Activated naive CD4-positive, alpha-beta T cell treated with anti-CD3 and anti-CD28 coated beads, Interleukin-2, amount 50 U/mL, for 24 hours (primary cell): Measurements from ENCODE around the gene PIGM.

Experiments
- H3K27ac Mint-ChIP-seq: one replicate; pipeline ENCODE4 v1.8.0; 2021; ENCODE audit warnings: mild to moderate bottlenecking, mixed read lengths
- H3K27me3 Mint-ChIP-seq: one replicate; pipeline ENCODE4 v1.8.0; 2021; ENCODE audit warnings: mixed read lengths
- H3K36me3 Mint-ChIP-seq: one replicate; pipeline ENCODE4 v1.8.0; 2021; ENCODE audit warnings: mixed read lengths
- H3K4me1 Mint-ChIP-seq: one replicate; pipeline ENCODE4 v1.8.0; 2021; ENCODE audit warnings: mixed read lengths
- H3K4me3 Mint-ChIP-seq: one replicate; pipeline ENCODE4 v1.8.0; 2021; ENCODE audit warnings: mild to moderate bottlenecking, mixed read lengths
- H3K9me3 Mint-ChIP-seq: one replicate; pipeline ENCODE4 v1.8.0; 2021; ENCODE audit warnings: mixed read lengths

PIGM gene

GRCh38 chr1:159990005-159990404 is 41.8 kb downstream of the PIGM start:
- Mint-ChIP-seq H3K36me3 (no peaks in the 10 kb centered on the region), H3K27me3 (no peaks in the 10 kb centered on the region), H3K4me3 (no peak overlapping the region), H3K9me3 (no peaks in the 10 kb centered on the region), H3K27ac (no peak overlapping the region), H3K4me1 (peaks cover 4% of the 10 kb centered on the region)

DNA sequence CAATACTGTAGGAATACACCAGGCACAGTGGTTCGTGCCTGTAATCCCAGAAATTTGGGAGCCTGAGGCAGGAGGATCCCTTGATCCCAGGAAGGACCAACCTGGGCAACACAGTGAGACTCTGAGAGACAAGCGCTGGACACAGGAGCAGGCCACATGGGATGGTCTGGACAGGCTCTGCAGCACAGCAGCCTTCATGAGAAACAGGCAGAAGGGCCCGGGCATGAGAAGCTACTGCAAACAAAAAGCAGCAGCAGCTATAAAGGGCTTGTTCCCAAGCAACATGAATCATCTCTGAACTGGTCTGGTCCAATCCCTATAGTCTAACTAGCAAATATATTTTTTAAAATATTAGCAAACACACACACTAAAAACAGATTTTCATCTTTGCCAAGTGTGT is 42.2 kb downstream of the PIGM start:
- no peaks in the 10 kb centered on the region for H3K36me3 Mint-ChIP-seq
- no peaks in the 10 kb centered on the region for H3K27me3 Mint-ChIP-seq
- no peak overlapping the region for H3K27ac Mint-ChIP-seq
- peaks cover 4% of the 10 kb centered on the region for H3K4me1 Mint-ChIP-seq
- no peaks in the 10 kb centered on the region for H3K9me3 Mint-ChIP-seq
- no peak overlapping the region for H3K4me3 Mint-ChIP-seq

DNA sequence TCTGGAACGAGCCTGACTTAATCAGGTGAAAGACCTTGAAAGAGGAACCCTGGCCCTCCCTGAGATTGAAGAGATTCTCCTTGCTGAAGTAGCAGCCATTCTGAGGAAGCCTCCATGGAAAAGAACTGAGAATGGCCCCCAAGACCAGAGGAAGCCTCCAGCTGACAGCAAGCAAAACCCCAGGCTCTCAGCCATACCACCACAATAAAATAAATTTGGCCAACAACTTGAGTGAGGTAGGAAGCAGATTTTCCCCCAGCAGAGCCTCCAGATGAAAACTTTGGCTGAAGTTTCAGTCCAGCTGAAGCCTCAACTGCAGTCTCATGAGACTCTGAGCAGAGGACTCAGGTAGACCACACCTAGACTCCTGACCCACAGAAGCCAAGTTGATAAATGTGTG is 43.8 kb downstream of the PIGM start:
- no peak overlapping the region for H3K4me3 Mint-ChIP-seq
- H3K27me3 Mint-ChIP-seq: no peaks in the 10 kb centered on the region
- H3K36me3 Mint-ChIP-seq: no peaks in the 10 kb centered on the region
- H3K4me1 Mint-ChIP-seq: peaks cover 4% of the 10 kb centered on the region
- H3K27ac Mint-ChIP-seq: no peak overlapping the region
- H3K9me3 Mint-ChIP-seq: no peaks in the 10 kb centered on the region

- Mint-ChIP-seq H3K27ac (no peak overlapping the region), H3K27me3 (no peaks in the 10 kb centered on the region), H3K4me1 (peaks cover 4% of the 10 kb centered on the region), H3K36me3 (no peaks in the 10 kb centered on the region), H3K4me3 (no peak overlapping the region), H3K9me3 (no peaks in the 10 kb centered on the region)
Observed at GRCh38 chr1:159987186-159987585, 44.6 kb downstream of the PIGM start.

DNA sequence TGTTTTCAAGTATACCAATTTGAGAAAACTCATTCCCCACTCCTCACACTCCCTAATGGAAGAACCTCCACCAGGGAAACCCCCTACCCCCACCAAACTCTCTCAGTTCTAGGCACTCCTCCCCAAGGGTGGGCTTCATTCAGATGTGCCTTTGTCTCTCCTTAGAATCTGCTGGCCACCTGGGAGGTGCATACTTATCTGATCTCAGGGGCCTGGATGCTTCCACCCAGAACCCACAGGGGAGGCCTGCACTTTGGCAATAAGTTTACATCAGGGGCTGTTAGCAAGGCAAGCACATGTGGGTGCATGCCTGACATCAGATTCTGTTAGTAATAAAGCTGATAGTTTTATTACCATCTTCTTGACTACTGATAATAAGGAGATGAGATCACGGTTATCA is 45.3 kb downstream of the PIGM start:
- H3K4me1 Mint-ChIP-seq: peaks cover under 1% of the 10 kb centered on the region
- no peaks in the 10 kb centered on the region for H3K36me3 Mint-ChIP-seq
- no peaks in the 10 kb centered on the region for H3K9me3 Mint-ChIP-seq
- peaks cover 4% of the 10 kb centered on the region for H3K27me3 Mint-ChIP-seq
- no peak overlapping the region for H3K27ac Mint-ChIP-seq
- no peak overlapping the region for H3K4me3 Mint-ChIP-seq

DNA sequence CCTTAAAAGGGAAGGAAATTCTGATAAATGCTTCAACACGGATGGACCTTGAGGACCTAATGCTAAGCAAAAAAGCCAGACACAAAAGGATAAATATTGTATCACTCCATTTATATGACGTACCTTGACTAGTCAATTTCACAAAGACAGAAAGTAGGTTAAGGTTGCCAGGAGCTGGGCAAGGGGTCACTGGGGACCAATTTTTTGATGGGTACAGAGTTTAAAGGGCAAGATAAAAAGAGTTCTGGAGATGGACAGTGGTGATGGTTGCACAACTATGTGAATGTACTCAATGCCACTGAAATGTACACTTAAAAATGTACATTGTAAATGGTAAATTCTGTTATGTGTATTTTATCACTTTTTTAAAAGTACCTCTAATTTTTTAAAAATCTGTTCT is 45.7 kb downstream of the PIGM start:
- no peaks in the 10 kb centered on the region for H3K9me3 Mint-ChIP-seq
- no peaks in the 10 kb centered on the region for H3K4me1 Mint-ChIP-seq
- H3K27ac Mint-ChIP-seq: no peak overlapping the region
- H3K36me3 Mint-ChIP-seq: no peaks in the 10 kb centered on the region
- peaks cover 4% of the 10 kb centered on the region for H3K27me3 Mint-ChIP-seq
- no peak overlapping the region for H3K4me3 Mint-ChIP-seq

DNA sequence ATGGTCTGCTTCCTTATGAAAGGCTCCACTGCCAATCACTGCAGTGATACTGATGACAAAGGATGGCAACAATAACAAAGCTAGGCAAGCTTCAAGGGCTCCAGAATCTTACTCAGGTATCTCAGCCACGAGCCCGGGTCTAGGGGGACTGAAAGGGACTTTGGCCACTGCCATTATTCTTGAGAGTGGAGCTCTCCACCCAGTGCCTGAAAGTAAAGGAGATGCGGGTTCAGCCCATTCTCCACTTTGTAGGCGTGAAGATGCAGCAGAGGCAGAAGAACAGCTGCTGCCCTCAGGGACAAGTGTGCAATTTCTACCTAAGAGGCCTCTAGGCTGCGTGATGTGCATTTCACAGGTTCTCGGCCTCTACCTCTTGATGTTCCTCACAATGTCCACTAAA is 46.3 kb downstream of the PIGM start:
- H3K4me1 Mint-ChIP-seq: no peaks in the 10 kb centered on the region
- H3K27me3 Mint-ChIP-seq: peaks cover 4% of the 10 kb centered on the region
- no peak overlapping the region for H3K27ac Mint-ChIP-seq
- no peaks in the 10 kb centered on the region for H3K36me3 Mint-ChIP-seq
- no peak overlapping the region for H3K4me3 Mint-ChIP-seq
- H3K9me3 Mint-ChIP-seq: no peaks in the 10 kb centered on the region

DNA sequence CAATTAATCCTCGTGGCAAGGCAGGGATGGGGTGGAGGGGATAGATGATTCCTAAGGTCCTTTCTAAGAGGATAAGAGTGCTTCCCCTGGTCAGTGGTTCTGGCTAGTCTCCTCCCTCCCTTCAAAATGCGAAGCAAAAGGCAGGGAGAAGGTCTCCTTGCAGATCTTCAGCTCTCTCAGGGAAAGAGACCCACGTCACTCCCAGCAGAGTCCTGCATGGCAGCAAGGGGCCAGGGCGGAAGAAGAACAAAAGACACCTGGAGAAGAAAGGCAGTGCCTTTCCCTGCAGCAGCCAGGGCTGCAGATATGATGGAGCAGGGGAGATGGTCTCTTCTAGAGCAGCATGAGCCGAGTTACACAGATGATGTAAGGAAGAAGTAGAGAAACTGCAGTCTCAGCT is 48.1 kb downstream of the PIGM start:
- H3K27ac Mint-ChIP-seq: no peak overlapping the region
- H3K27me3 Mint-ChIP-seq: peaks cover 9% of the 10 kb centered on the region
- no peaks in the 10 kb centered on the region for H3K36me3 Mint-ChIP-seq
- H3K4me3 Mint-ChIP-seq: no peak overlapping the region
- no peaks in the 10 kb centered on the region for H3K9me3 Mint-ChIP-seq
- H3K4me1 Mint-ChIP-seq: no peaks in the 10 kb centered on the region

DNA sequence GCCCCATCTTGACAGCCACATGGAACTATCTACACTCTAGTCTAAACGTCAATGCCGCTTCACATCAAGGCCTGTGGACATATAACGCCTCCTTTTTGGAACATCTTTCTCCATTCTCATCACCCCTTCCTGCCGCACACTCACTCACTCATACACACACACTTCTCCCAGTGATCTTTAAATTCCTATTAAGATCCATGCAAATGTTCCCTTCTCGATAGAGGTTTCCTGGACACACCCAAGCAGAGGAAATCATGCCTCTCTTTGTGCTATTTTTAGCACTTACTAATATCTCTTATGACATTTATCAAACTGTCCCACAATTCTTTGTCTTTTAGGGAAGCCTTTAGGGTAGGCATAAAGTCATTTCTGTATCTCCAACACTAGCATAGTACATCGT is 49.5 kb downstream of the PIGM start:
- H3K27ac Mint-ChIP-seq: no peak overlapping the region
- no peaks in the 10 kb centered on the region for H3K9me3 Mint-ChIP-seq
- no peaks in the 10 kb centered on the region for H3K36me3 Mint-ChIP-seq
- H3K4me3 Mint-ChIP-seq: no peak overlapping the region
- no peaks in the 10 kb centered on the region for H3K4me1 Mint-ChIP-seq
- peaks cover 10% of the 10 kb centered on the region for H3K27me3 Mint-ChIP-seq

DNA sequence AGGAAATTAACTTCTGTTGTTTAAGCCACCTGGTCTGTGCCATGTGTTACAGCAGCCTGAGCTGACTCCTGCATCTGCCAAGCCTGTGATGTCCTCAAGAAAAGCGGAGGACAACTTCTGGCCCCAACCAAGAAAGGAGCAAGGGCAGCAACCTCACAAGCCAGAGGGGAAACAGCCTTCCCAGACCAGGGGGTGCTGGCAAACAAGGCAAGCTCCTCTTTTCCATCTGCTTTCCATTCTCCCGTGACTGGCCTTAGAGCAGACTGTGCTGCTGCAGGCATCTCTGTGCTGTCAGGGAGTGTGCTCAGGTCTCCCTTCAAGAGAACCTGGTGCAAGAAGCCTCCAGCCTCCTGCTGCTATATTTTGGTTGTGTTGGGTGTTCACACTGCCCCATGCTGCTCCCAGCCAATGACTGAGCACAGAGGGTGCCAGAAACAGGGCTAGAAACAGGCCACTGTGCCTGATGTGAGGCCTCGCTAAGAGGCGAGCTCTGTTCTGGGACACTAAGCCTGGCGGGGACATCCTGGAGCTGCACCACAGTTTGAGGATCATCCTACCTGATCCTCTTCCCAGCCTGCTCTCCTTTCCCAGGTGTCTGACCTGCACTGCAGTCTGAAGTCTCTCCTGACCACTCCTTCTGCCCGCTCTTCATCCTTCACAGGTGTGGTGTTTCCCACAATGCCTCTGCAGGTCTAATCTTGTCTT is 50.3 kb downstream of the PIGM start:
- Mint-ChIP-seq H3K4me3 (no peak overlapping the region), H3K27me3 (peaks cover 10% of the 10 kb centered on the region), H3K9me3 (no peaks in the 10 kb centered on the region), H3K27ac (no peak overlapping the region), H3K36me3 (no peaks in the 10 kb centered on the region), H3K4me1 (no peaks in the 10 kb centered on the region)

DNA sequence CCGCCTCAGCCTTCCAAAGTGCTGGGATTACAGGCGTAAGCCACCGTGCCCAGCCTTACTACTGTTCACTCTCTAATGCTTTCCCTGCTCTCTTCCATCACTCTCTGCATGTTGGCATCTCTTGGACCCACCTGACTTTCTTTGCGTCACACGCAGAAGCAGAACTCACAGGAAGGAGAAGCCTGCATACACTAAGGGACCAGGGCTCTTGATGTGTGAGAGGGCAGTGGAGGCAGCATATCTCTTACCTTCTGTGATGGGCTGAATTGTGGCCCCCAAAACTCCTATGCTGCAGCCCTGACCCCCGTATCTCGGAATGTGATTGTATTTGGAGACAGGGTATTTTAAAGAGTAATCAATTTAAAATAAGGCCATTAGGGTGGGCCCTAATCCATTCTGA is 51.0 kb downstream of the PIGM start:
- H3K36me3 Mint-ChIP-seq: no peaks in the 10 kb centered on the region
- no peak overlapping the region for H3K27ac Mint-ChIP-seq
- H3K4me3 Mint-ChIP-seq: no peak overlapping the region

DNA sequence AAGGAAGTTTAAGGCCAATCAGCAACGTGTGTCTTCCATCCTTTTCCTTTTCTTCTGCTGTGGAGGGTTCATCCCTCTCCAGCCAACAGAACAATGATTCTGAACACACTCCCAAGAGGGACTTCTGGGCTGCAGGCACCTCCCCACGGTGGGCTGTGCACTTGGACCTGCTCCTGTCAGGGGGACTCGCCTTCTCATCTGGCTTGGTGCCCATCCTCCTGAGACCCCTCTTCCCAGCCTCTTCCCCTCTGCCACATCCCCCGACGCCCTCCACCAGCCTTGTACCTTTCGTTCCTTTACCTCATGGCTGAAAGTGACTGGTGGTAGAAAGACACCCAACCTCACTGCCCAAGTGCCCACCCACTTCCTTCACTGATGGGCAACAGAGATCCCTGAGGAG is 51.7 kb downstream of the PIGM start:
- Mint-ChIP-seq H3K27me3 (peaks cover 10% of the 10 kb centered on the region), H3K36me3 (no peaks in the 10 kb centered on the region), H3K27ac (no peak overlapping the region), H3K9me3 (no peaks in the 10 kb centered on the region), H3K4me3 (no peak overlapping the region), H3K4me1 (no peaks in the 10 kb centered on the region)

More for the DNA sequence above, 51.0 kb downstream of the PIGM start:
- Mint-ChIP-seq H3K9me3 (no peaks in the 10 kb centered on the region), H3K4me1 (no peaks in the 10 kb centered on the region), H3K27me3 (peaks cover 10% of the 10 kb centered on the region)

- peaks cover 10% of the 10 kb centered on the region for H3K27me3 Mint-ChIP-seq
- H3K27ac Mint-ChIP-seq: no peak overlapping the region
- no peaks in the 10 kb centered on the region for H3K4me1 Mint-ChIP-seq
- no peaks in the 10 kb centered on the region for H3K9me3 Mint-ChIP-seq
- no peaks in the 10 kb centered on the region for H3K36me3 Mint-ChIP-seq
- no peak overlapping the region for H3K4me3 Mint-ChIP-seq
Observed at GRCh38 chr1:159979257-159979656, 52.5 kb downstream of the PIGM start.

GRCh38 chr1:159978107-159978398 is 53.7 kb downstream of the PIGM start:
- no peak overlapping the region for H3K27ac Mint-ChIP-seq
- no peak overlapping the region for H3K4me3 Mint-ChIP-seq
- peaks cover 10% of the 10 kb centered on the region for H3K27me3 Mint-ChIP-seq
- H3K9me3 Mint-ChIP-seq: no peaks in the 10 kb centered on the region
- no peaks in the 10 kb centered on the region for H3K36me3 Mint-ChIP-seq
- H3K4me1 Mint-ChIP-seq: no peaks in the 10 kb centered on the region

- Mint-ChIP-seq H3K27ac (no peak overlapping the region), H3K9me3 (no peaks in the 10 kb centered on the region), H3K36me3 (no peaks in the 10 kb centered on the region), H3K27me3 (peaks cover 10% of the 10 kb centered on the region), H3K4me3 (no peak overlapping the region), H3K4me1 (no peaks in the 10 kb centered on the region)
Observed at GRCh38 chr1:159977364-159978106, 54.3 kb downstream of the PIGM start.
